HepG2 (cell line): ENCODE data around the gene MYOZ3. TPM values are rescaled to one million over a fixed set of nuclear protein-coding genes. Genes with fewer than 3 reads are reported as not detected.

ENCODE experiments used
- CAMTA2 ChIP-seq: sonication (generic); formaldehyde crosslinking; IDR thresholded peaks from 2 replicates; pipeline ENCODE4 v1.4.0; 2020; ENCODE audit warnings: mild to moderate bottlenecking, missing genetic modification reagents, borderline replicate concordance
- CEBPG ChIP-seq: IDR thresholded peaks from 2 replicates; pipeline ENCODE4 v1.6.1; 2016
- EED ChIP-seq: sonication (generic); formaldehyde crosslinking; IDR thresholded peaks from 2 replicates; pipeline ENCODE4 v1.5.0; 2020; ENCODE audit warnings: mild to moderate bottlenecking, missing genetic modification reagents
- ETV6 ChIP-seq: sonication (generic); formaldehyde crosslinking; conservative IDR thresholded peaks from 2 replicates; pipeline ENCODE4 v1.4.0; 2020; ENCODE audit warnings: missing genetic modification reagents
- GATA4 ChIP-seq: sonication (generic); IDR thresholded peaks from 2 replicates; pipeline ENCODE4 v1.6.1; 2016; ENCODE audit warnings: antibody characterized with exemption, low read depth, borderline replicate concordance
- GATAD2A ChIP-seq: IDR thresholded peaks from 2 replicates; pipeline ENCODE4 v1.6.1; 2016
- HDAC1 ChIP-seq: sonication (generic); formaldehyde crosslinking; IDR thresholded peaks from 2 replicates; pipeline ENCODE4 v1.5.1; 2020; ENCODE audit warnings: mild to moderate bottlenecking, missing genetic modification reagents
- MATR3 ChIP-seq: sonication (generic); formaldehyde crosslinking; IDR thresholded peaks from 2 replicates; pipeline ENCODE4 v1.4.0; 2020; ENCODE audit warnings: missing genetic modification reagents
- MAX ChIP-seq: IDR thresholded peaks from 2 replicates; pipeline ENCODE4 v1.6.1; 2012; ENCODE audit warnings: inconsistent platforms
- MEIS1 ChIP-seq: sonication (generic); formaldehyde crosslinking; IDR thresholded peaks from 2 replicates; pipeline ENCODE4 v1.9.0; 2021; ENCODE audit warnings: mild to moderate bottlenecking, missing genetic modification reagents, moderate library complexity, borderline replicate concordance
- NFIC ChIP-seq: IDR thresholded peaks from 2 replicates; pipeline ENCODE4 v1.6.1; 2012; ENCODE audit warnings: mild to moderate bottlenecking, low read length, inconsistent platforms
- PPARG ChIP-seq: conservative IDR thresholded peaks from 2 replicates; pipeline ENCODE4 v1.6.1; 2016; ENCODE audit warnings: missing biosample characterization, missing genetic modification reagents
- PRMT3 ChIP-seq: sonication (generic); formaldehyde crosslinking; IDR thresholded peaks from 2 replicates; pipeline ENCODE4 v1.8.1; 2022; ENCODE audit warnings: low read depth, mild to moderate bottlenecking, moderate library complexity, missing genetic modification reagents, borderline replicate concordance
- RARA ChIP-seq: IDR thresholded peaks from 2 replicates; pipeline ENCODE4 v1.6.1; 2016; ENCODE audit warnings: missing genetic modification reagents, missing compliant biosample characterization
- RXRB ChIP-seq: IDR thresholded peaks from 2 replicates; pipeline ENCODE4 v1.6.1; 2016; ENCODE audit warnings: borderline replicate concordance, missing genetic modification reagents, missing compliant biosample characterization
- SALL1 ChIP-seq: sonication (generic); formaldehyde crosslinking; IDR thresholded peaks from 2 replicates; pipeline ENCODE4 v1.8.0; 2022; ENCODE audit warnings: mild to moderate bottlenecking, missing genetic modification reagents
- SMYD3 ChIP-seq: sonication (generic); formaldehyde crosslinking; IDR thresholded peaks from 2 replicates; pipeline ENCODE4 v1.8.1; 2023; ENCODE audit warnings: mild to moderate bottlenecking, missing genetic modification reagents
- SNAPC4 ChIP-seq: sonication (generic); formaldehyde crosslinking; IDR thresholded peaks from 2 replicates; pipeline ENCODE4 v1.4.0; 2020; ENCODE audit warnings: mild to moderate bottlenecking, missing genetic modification reagents
- STAG1 ChIP-seq: sonication (generic); formaldehyde crosslinking; IDR thresholded peaks from 2 replicates; pipeline ENCODE4 v1.4.0; 2020; ENCODE audit warnings: missing genetic modification reagents
- YY1 ChIP-seq: IDR thresholded peaks from 2 replicates; pipeline ENCODE4 v1.6.1; 2011; ENCODE audit warnings: low read length, low read depth, moderate library complexity, mild to moderate bottlenecking; ENCODE audit not compliant: insufficient read depth, insufficient replicate concordance
- ZBTB20 ChIP-seq: sonication (generic); formaldehyde crosslinking; IDR thresholded peaks from 2 replicates; pipeline ENCODE4 v1.8.1; 2023; ENCODE audit warnings: missing genetic modification reagents, low read depth, mild to moderate bottlenecking, borderline replicate concordance
- ZFP36L2 ChIP-seq: sonication (generic); formaldehyde crosslinking; IDR thresholded peaks from 2 replicates; pipeline ENCODE4 v1.4.0; 2020; ENCODE audit warnings: missing genetic modification reagents
- ZMYM3 ChIP-seq: sonication (generic); formaldehyde crosslinking; IDR thresholded peaks from 2 replicates; pipeline ENCODE4 v1.5.1; 2020; ENCODE audit warnings: mild to moderate bottlenecking, missing genetic modification reagents
- ZNF18 ChIP-seq: sonication (generic); formaldehyde crosslinking; IDR thresholded peaks from 2 replicates; pipeline ENCODE4 v1.8.0; 2022; ENCODE audit warnings: mild to moderate bottlenecking, missing genetic modification reagents; ENCODE audit not compliant: insufficient replicate concordance
- ZNF3 ChIP-seq: IDR thresholded peaks from 2 replicates; pipeline ENCODE4 v1.7.0; 2017; ENCODE audit warnings: inconsistent platforms
- ZNF367 ChIP-seq: sonication (generic); formaldehyde crosslinking; IDR thresholded peaks from 2 replicates; pipeline ENCODE4 v1.4.0; 2020; ENCODE audit warnings: missing genetic modification reagents, borderline replicate concordance
- ZNF746 ChIP-seq: sonication (generic); formaldehyde crosslinking; IDR thresholded peaks from 2 replicates; pipeline ENCODE4 v1.8.0; 2022; ENCODE audit warnings: mild to moderate bottlenecking, missing genetic modification reagents
- ZNF773 ChIP-seq: sonication (generic); formaldehyde crosslinking; IDR thresholded peaks from 2 replicates; pipeline ENCODE4 v1.4.0; 2020; ENCODE audit warnings: missing genetic modification reagents, borderline replicate concordance
- polyA plus RNA-seq, 8 experiments: library from polyadenylated mRNA; depleted of rRNA in 3 of 8; stranded (reverse) in 7 of 8; unstranded in 1 of 8; fragments of >200 nt; fragmentation: Illumina TruSeq in 4 of 8; extraction: Trizol in 4 of 8; gene quantifications; 2 replicates each; pipeline versions ENCODE4 v1.2.1 to v1.2.3, GENCODE V29; 2011 to 2016; ENCODE audit warnings: low read depth in 4 of 8, missing spikeins in 1 of 8, mixed read lengths in 1 of 8; ENCODE audit not compliant: insufficient read depth in 1 of 8
- total RNA-seq, 5 experiments: library from RNA; depleted of rRNA; stranded (reverse); fragments of >200 nt; fragmentation: Illumina TruSeq; extraction: Trizol; gene quantifications; 2 replicates each; pipeline ENCODE4 v1.2.3, GENCODE V29; 2016; ENCODE audit warnings: low read depth in 1 of 5

The MYOZ3 gene
- total and polyA plus RNA-seq, 2 of the 13 experiments (the other 11 are each of a cell fraction or from before 2014, with no cell fraction given): 0.05 TPM; not detected in 1

GRCh38 chr5:150616024-150616470 lies 45.0 kb upstream of the MYOZ3 start (continued):
- TF ChIP-seq YY1 (no peak), MEIS1 (0 out of 2 replicates have a peak, but pooled peaks have one; percentile 33), ZNF3 (CRISPR knock-in tag) (no peak), SALL1 (CRISPR knock-in tag) (peak; percentile 92), RXRB (CRISPR knock-in tag) (peak; percentile 95), CEBPG (CRISPR knock-in tag) (no peak), CAMTA2 (CRISPR knock-in tag) (no peak), ZNF773 (no peak), GATAD2A (peak; percentile 63), ZMYM3 (CRISPR knock-in tag) (peak; percentile 72; the same call in 1 of the 2 replicates), ETV6 (no peak), SNAPC4 (CRISPR knock-in tag) (no peak), PRMT3 (CRISPR knock-in tag) (no peak), ZNF18 (CRISPR knock-in tag) (peak; percentile 99), GATA4 (peak; percentile 26; the same call in 1 of the 2 replicates), STAG1 (CRISPR knock-in tag) (no peak), EED (CRISPR knock-in tag) (no peak), RARA (CRISPR knock-in tag) (peak; percentile 92), ZFP36L2 (CRISPR knock-in tag) (no peak), SMYD3 (CRISPR knock-in tag) (no peak), MAX (no peak), ZBTB20 (CRISPR knock-in tag) (no peak), PPARG (CRISPR knock-in tag) (peak; percentile 75), MATR3 (no peak), ZNF367 (CRISPR knock-in tag) (no peak), NFIC (peak; percentile 47; the same call in 1 of the 2 replicates), ZNF746 (CRISPR knock-in tag) (no peak), HDAC1 (CRISPR knock-in tag) (no peak; the same call in 1 of the 2 replicates)
